GM19239 (cell line): ENCODE measurements around the gene MRPL49.

Experiments used
- DNase-seq: peaks from one replicate; pipeline ENCODE4 v3.0.0; 2011; ENCODE audit warnings: low spot score; ENCODE audit not compliant: insufficient read length
- FAIRE-seq: peaks from 2 replicates; lab custom pipeline; 2011; peaks lifted over from hg19 to GRCh38; lab: Jason Lieb, UNC

Gene MRPL49

DNA sequence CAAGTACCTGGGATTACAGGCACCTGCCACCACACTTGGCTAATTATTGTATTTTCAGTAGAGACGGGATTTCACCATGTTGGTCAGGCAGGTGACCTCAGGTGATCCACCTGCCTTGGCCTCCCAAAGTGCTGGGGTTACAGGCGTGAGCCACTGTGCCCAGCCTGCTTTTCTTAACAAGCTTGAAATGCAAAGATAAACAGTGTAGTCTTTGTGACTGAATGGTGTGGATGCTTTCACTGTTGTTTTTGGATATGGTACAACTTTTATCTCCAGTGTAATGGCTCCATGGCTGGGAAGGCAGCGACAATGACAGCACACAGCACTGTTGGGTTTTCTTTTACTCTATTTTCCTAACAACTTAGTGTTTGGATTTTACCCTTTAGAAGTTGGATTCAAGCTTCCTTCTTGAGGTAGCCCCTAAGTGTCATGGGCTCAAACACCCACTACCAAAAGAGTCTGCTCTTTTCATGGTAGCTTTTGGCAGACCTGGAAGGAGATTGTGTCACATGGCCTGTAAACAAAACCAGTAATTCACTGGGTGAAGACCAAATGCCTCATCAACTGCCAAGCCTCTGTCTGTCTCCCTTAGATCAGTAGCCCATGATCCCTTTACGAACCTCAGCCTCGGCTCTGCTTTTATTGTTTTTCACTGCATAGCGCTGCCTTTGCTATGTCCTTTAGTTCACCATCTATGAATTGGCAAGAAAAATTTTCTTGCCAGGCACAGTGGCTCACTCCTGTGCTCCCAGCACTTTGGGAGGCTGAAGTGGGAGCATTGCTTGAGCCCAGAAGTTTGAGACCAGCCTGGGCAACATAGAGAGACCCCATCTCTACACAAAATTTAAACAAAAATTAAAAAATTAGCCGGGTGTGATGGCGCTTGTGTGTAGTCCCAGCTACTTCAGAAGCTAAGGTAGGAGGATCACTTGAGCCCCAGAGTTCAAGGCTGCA, 19.7 kb upstream of the MRPL49 start:
- no peak for FAIRE-seq
- DNase-seq, result no peak

DNA sequence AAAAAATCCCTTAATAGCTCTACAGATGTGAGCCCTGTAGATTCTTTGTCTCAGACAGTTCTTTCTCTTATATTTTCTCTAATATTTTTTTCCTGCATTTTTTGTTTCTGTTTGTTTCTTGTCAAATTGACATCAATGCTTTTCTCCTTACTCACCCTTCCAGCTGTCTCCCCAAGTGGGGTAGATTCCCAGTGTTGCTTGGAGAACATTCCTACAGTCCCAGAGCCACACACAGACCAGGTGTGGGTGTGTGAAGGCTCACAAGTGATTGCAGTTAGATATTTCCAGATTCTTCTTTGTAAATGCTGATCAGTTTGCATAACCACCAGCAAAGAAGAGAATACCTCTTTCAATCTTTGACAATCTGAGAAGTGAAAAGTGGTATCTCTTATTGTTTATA, 18.6 kb upstream of the MRPL49 start:
- no peak for FAIRE-seq
- DNase-seq, result no peak

DNA sequence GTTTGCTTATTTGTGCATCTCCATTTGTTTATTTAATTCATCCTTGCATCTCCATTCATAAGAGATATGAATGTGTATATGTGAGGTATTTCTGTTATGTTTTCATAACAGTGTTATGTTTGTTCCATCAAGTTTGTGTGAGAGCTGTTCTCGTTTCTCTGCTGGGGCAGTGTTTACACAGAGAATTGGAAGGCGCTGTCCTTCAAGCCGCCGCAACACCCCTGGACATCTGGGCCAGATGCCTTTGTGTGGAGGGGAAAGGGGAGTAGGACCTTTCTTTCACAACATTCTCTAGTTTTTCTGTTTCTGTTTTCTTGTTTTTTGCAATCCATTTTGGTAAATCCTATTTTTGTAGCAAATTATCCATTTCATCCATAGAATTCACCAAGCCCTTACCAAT, 17.5 kb upstream of the MRPL49 start:
- DNase-seq, result no peak
- FAIRE-seq, result no peak

DNA sequence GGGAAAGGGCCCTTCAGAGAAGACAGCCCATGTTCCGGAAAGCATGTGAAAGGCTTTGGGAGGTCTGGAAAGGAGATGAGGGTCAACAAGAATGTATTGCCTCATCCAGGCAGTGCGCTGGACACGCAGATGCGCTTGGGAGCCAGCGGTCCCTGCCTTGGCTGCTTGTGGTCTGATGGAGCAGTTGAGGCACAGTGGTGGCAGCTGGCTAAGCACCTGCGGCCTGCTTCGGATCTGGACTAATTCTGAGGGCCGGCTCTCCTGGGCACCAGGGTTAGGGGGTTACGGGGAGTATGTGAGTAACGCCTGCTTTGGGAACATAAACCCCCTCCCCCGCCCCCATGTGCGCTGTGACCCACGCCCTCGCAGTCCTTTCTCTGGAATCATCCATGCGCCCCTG, 15.0 kb upstream of the MRPL49 start:
- FAIRE-seq (no peak), DNase-seq (no peak)

DNA sequence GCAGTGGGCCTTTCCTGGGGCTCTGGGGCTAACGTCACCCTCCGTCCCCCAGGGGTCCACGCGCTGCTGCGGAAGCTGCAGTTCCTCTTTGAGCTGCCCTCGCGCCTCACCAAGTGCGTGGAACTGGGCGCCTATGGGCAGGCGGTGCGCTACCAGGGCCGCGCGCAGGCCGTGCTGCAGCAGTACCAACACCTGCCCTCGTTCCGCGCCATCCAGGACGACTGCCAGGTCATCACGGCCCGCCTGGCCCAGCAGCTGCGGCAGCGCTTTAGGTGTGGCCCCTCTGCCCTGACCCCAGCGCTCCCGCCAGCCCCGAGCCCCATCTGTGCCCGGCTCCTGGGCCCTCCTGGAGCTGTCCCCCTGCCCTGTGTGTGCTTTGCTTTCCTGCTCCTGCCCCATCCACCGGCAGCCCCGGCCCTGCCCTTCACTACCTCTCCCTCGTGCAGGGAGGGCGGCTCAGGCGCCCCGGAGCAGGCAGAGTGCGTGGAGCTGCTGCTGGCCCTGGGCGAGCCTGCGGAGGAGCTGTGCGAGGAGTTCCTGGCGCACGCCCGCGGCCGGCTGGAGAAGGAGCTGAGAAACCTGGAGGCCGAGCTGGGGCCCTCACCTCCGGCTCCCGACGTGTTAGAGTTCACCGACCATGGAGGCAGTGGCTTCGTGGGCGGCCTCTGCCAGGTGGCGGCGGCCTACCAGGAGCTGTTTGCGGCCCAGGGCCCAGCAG, 14.2 kb upstream of the MRPL49 start:
- DNase-seq (no peak), FAIRE-seq (no peak)

DNA sequence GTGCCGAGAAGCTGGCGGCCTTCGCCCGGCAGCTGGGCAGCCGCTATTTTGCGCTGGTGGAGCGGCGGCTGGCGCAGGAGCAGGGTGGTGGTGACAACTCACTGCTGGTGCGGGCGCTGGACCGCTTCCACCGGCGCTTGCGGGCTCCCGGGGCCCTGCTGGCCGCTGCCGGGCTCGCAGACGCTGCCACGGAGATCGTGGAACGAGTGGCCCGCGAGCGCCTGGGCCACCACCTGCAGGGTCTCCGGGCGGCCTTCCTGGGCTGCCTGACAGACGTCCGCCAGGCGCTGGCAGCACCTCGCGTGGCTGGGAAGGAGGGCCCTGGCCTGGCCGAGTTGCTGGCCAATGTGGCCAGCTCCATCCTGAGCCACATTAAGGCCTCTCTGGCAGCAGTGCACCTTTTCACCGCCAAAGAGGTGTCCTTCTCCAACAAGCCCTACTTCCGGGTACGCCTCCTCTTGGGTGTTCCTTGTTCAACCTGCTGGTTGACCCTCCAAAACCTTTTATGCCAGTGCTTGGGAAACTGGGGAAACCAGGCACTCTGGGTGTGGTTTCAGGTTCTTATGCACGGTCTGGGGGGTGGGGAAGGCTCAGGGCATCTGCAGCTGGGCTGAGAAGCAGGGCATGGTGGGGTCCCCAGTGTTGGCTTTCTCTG, 13.5 kb upstream of the MRPL49 start:
- DNase-seq (no peak), FAIRE-seq (no peak)

DNA sequence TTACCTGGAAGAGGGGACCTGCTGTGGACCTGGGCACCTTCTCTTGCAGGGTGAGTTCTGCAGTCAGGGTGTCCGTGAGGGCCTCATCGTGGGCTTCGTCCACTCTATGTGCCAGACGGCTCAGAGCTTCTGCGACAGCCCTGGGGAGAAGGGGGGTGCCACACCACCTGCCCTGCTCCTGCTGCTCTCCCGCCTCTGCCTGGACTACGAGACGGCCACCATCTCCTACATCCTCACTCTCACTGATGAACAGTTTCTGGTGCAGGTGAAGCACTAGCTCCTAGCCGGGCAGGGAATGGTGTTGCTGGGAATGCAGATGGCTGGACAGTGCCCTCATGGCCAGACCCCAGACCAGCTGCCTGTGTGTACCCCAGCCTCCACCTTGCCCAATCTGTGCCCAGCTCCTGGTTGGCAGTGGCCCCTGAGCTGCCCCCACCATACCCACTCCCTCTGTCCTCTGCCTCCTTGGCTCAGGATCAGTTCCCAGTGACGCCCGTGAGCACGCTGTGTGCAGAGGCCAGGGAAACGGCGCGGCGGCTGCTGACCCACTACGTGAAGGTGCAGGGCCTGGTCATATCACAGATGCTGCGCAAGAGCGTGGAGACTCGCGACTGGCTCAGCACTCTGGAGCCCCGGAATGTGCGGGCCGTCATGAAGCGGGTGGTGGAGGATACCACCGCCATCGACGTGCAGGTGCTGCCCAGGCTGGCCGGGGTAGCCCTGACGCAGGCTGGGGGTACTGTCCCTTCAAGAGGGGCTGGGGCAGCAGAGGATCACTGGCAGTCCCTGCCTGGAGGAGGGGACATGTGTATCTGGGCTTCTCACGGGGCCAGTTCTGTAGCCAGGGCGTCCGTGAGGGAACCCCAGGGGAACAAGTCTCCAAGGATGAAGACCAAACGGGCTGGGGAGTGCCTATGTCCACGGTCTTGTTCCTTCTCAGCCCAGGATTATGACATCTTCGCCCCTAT, 12.6 kb upstream of the MRPL49 start:
- DNase-seq (no peak), FAIRE-seq (no peak)

DNA sequence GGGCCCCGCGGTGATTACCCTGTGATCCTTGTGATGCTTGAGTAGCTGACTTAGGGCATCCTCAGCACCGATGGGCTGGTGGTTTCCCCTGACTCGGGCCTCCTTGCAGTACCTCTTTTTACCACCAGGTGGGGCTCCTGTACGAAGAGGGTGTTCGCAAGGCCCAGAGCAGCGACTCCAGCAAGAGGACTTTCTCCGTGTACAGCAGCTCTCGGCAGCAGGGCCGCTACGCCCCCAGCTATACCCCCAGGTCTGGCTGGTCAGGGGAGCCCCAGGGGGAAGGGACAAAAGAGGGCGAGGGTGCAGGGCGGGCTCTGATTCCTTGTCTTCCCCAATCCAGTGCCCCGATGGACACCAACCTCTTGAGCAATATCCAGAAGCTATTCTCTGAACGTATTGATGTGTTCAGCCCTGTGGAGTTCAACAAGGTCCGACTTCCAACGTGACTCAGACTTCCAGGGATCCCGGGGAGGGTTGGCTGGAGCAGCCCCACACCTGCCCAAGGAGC, 11.7 kb upstream of the MRPL49 start:
- peak; percentile 98 for FAIRE-seq
- peak; percentile 97 for DNase-seq

DNA sequence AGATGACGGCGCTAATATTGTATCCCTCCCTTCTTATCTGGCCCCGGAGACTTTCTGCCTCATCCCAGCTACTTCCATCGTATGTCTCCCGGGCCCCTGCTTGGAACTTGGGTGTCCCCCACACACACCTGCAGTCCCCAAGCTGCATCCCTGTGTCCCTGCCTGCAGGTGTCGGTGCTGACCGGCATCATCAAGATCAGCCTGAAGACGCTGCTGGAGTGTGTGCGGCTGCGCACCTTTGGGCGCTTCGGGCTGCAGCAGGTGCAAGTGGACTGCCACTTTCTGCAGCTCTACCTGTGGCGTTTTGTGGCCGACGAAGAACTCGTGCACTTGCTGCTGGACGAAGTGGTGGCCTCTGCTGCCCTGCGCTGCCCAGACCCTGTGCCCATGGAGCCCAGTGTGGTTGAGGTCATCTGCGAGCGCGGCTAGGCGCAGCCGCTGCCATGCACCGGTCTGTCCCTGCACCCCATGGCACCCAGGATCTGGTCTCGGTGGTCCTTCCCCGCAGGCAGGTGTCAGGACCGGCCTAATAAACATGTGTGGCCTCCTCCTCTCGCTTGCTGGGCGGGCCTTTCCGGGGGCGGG, 10.9 kb upstream of the MRPL49 start:
- DNase-seq, result no peak

DNA sequence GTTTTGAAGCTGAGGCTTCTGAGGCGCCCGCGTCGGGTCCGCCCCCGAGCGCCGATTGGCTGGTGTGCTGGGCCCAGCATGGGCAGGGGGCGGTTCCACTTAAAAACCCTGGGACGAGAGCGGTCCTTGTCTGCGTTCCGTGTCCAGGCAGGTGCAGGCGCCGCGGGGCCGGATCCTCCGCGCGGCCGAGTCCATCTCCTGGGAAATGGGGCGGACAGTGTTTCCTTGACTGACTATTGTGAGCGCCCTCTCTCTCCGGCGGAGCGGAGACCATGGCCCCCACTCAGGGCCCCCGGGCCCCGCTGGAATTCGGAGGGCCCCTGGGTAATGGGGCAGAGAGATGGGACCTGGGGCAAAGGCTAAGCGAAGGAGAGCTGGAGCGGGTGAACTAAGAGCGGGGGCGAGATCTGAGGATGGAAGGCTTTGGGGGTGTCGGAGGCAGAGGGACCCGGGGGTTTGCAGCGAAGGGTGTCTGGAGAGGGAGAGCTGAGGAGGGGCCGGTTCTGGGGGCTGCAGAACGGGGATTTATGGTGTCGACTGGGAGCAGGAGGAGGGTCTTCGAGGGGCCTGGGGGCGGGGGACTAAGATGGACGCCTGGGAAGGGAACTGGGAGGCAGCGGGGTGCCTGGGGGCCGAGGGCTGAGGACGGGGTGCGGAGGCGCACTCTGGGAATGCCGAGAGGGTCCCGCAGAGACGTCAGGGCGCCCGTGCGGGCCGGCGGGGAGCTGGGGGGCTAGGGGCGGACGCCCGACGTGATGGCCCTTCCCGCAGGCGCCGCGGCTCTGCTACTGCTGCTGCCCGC, 10.2 kb upstream of the MRPL49 start, which contains the start of gene TM7SF2:
Gene TM7SF2, plus strand, starts transcription at position 129 of the 802 bp plus-strand sequence. Its CDS starts 144 bp downstream, at position 273.
- DNase-seq (peak; percentile 98), FAIRE-seq (no peak)

More for the DNA sequence above, 10.9 kb upstream of the MRPL49 start:
- FAIRE-seq, result peak; percentile 93

DNA sequence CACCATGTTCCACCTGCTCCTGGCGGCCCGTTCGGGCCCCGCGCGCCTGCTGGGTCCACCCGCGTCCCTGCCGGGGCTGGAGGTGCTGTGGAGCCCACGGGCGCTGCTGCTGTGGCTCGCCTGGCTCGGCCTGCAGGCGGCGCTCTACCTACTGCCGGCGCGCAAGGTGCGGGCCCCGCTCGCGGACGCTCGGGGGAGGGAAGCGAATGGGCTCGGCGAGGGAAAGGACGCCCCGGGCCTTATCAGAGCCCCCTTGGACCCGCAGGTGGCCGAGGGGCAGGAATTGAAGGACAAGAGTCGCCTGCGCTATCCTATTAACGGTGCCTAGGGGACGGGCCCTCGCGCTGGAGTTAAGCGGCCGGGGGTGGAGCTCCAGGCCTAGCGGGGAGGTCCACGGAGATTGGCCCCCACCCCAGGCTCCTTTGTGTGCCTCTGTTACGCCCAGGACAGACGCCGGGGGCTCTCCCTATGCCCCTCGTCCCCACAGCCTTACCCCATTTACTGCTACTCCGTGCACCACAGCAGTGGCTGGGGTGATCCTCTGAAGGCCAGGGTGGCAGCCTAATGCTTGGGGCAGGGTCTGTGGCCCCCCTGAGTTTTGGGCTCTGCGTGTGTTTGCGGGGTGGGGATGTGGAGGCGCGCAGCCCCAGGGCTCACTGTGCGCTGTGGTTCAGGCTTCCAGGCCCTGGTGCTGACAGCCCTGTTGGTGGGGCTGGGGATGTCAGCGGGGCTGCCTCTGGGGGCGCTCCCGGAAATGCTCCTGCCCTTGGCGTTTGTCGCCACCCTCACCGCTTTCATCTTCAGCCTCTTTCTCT, 9.4 kb upstream of the MRPL49 start:
- no peak for DNase-seq
- peak; percentile 86 for FAIRE-seq

DNA sequence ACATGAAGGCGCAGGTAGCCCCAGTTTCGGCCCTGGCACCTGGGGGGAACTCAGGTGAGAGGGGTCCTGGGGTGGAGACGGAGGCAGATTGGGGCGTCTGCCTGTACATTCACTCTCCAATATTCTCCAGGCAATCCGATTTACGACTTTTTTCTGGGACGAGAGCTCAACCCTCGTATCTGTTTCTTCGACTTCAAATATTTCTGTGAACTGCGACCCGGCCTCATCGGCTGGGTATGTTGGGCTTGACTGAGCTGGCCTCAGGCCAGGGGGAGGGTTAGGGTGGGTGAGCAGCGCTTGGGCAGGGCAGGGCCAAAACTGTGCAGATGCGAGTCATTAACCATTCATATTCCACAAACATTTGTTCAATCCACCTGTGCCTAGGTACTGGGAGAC, 8.8 kb upstream of the MRPL49 start:
- no peak for FAIRE-seq
- DNase-seq, result no peak

DNA sequence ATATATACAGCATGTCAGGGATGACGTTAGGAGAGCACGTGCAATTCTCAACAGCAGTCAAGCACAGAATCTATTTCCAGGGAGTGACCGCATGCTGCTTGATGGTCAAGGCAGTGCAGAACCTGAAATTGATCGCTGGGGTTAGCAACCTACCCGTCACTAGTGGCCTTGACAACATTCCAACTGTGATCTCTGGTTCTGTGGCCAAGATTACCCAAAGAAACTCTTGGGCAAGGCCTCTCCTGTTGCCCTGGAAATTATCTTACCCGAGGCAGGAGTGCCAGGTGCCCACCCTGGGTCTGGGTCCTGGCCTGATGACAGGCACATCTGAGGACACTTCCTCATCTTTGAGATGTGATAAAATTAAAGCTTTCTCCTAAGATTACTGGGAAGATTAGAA, 8.3 kb upstream of the MRPL49 start:
- FAIRE-seq, result no peak
- DNase-seq, result no peak

DNA sequence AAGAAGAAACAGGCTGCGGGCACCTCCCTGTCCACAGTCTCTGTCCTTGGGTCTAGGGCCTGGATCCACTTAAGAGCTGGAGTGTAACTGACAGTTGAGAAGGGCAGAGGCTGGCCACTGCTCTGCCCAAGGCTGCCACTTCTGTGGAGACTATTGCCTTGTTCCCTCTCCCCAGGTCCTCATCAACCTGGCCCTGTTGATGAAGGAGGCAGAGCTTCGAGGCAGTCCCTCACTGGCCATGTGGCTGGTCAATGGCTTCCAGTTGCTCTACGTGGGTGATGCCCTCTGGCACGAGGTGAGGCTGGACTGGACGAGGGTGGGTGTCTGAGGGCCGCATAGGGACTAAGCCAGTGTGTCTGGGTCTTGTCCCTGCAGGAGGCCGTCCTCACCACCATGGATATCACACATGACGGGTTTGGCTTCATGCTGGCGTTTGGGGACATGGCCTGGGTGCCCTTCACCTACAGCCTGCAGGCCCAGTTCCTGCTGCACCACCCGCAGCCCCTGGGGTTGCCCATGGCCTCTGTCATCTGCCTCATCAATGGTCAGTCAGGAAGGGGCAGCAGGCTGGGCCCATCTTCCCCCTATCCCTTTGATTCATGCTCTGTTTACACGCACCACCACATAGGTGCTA, 7.5 kb upstream of the MRPL49 start:
- no peak for FAIRE-seq
- no peak for DNase-seq

DNA sequence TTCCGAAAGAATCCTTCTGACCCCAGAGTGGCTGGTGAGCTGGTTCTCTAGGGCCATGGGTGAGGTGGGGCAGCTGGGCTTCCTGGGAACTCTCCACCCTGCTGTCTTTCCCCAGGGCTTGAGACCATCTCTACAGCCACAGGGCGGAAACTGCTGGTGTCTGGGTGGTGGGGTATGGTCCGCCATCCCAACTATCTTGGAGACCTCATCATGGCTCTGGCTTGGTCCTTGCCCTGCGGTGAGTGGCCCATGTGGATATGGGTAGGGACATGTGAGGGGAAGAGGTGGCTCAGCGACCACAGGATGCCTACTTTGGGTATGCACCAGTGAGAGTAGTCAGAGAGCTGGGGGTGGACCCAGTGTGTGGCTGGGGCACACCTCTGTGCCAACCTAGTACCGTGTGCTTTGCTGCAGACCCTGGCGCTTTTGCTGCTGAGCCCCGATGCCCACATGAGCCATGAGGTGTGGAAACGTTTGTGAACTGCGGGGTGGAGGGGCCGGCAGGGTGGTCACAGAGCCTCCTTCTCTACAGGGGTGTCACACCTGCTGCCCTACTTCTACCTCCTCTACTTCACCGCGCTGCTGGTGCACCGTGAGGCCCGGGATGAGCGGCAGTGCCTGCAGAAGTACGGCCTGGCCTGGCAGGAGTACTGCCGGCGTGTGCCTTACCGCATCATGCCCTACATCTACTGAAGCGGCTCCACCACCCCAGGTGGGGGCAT, 6.6 kb upstream of the MRPL49 start:
- no peak for FAIRE-seq
- no peak for DNase-seq
